ENCODE results near the gene ABCC4. TPM values are rescaled to one million over a fixed set of nuclear protein-coding genes. Genes with fewer than 3 reads are reported as not detected.

ABCC4 gene
- total RNA-seq, 6 experiments from 2014 or later, result 24.7 to 28.4 (median 26.0) TPM

- peaks cover 36% of the 10 kb centered on the region for H3K36me3 Mint-ChIP-seq (ENCODE audit: low read depth)
- H3K27me3 Mint-ChIP-seq (ENCODE audit: insufficient read depth), result peaks cover 2% of the 10 kb centered on the region
- TF ChIP-seq, protein P1, sequence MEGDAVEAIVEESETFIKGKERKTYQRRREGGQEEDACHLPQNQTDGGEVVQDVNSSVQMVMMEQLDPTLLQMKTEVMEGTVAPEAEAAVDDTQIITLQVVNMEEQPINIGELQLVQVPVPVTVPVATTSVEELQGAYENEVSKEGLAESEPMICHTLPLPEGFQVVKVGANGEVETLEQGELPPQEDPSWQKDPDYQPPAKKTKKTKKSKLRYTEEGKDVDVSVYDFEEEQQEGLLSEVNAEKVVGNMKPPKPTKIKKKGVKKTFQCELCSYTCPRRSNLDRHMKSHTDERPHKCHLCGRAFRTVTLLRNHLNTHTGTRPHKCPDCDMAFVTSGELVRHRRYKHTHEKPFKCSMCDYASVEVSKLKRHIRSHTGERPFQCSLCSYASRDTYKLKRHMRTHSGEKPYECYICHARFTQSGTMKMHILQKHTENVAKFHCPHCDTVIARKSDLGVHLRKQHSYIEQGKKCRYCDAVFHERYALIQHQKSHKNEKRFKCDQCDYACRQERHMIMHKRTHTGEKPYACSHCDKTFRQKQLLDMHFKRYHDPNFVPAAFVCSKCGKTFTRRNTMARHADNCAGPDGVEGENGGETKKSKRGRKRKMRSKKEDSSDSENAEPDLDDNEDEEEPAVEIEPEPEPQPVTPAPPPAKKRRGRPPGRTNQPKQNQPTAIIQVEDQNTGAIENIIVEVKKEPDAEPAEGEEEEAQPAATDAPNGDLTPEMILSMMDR (IDR thresholded peaks at IDR 0.05), result no peak
- no peak overlapping the region for H3K4me3 Mint-ChIP-seq
- no peak for DNase-seq
- H3K9me3 Mint-ChIP-seq, result 0 out of 2 replicates have a peak, but pooled peaks cover 4% of the 10 kb centered on the region
- peaks cover 29% of the 10 kb centered on the region for H3K4me1 Mint-ChIP-seq (ENCODE audit: low read depth)
- no peak overlapping the region for H3K27ac Mint-ChIP-seq
These were observed 189.6 kb downstream of the ABCC4 start for GRCh38 chr13:95111608-95112007.

DNA sequence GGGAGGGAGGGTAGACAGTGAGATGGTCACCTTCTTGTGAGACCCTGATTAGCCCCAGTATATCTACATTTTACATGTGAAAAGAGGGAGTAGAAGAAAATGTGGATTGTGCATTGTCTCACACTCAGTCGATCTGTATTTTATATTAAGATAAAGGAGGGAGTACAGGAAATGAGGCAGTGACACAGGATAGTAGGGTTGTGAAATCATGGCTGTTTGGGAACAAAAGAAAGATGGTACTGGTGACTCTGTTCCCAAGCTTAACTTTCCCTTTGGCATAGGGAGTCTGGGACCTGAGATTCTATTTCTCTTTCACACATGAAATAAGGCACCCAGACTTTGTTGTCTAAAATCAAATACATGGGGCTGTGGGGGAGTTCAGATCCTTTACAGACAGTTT lies 194.7 kb downstream of the ABCC4 start:
- Mint-ChIP-seq H3K9me3 (0 out of 2 replicates have a peak, but pooled peaks cover 4% of the 10 kb centered on the region), H3K27me3 (ENCODE audit: insufficient read depth) (peaks cover 2% of the 10 kb centered on the region), H3K36me3 (ENCODE audit: low read depth) (peaks cover 48% of the 10 kb centered on the region), H3K4me1 (ENCODE audit: low read depth) (peaks cover 9% of the 10 kb centered on the region), H3K27ac (no peak overlapping the region), H3K4me3 (no peak overlapping the region)
- TF ChIP-seq, protein P1 (IDR thresholded peaks at IDR 0.05), result no peak
- DNase-seq, result no peak

DNA sequence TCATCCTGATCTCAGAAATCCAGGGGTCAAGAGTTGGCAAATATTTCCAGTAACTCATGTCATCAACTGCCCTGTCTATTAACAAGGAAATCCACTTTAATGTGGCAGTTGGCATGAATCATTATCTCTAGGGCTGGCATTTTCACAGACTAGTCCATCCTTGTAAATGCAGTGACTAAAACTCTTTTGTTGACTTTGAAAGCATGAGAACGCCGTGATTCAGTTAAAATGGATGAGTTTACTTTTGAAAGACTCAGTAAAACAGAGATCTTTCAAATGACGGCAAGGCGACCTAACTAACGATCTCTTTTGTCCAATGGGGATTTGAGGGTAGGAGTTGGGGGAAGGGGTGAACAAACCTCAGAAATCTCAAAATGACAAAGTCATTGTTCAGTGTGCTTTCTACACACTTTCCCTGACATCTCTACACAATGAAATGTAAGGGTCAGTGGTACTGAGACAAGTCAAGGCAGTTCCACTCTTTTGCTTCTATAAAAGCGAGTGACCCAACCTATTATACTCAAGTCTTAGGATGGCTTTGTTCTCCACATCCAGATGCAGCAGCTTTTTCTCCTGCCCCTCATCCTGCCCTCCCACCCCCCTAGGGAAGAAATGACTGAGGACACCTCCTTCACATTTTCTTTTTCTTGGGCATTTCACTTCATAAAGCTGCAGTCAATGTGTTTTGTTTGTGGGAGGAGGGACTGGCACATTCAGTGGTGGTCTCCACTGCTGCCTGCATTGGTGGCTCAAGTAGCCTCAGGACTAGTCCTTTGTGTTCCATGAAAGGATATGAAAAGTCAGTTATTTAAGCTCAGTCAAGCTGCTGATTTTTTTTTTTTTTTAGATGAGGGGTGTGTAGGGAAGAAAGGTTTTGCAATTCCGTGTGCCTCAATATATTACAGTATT lies 200.5 kb downstream of the ABCC4 start:
- peak; percentile 96 for DNase-seq
- H3K27ac Mint-ChIP-seq, result peak overlapping the region; percentile 99

GRCh38 chr13:95099541-95099940 lies 201.7 kb downstream of the ABCC4 start:
- peak overlapping the region; percentile 99 for H3K27ac Mint-ChIP-seq

More for the DNA sequence above, 200.5 kb downstream of the ABCC4 start:
- TF ChIP-seq, protein P1 (IDR thresholded peaks at IDR 0.05), result no peak
- Mint-ChIP-seq H3K27me3 (ENCODE audit: insufficient read depth) (no peaks in the 10 kb centered on the region; the same call in 1 of the 2 replicates), H3K4me1 (ENCODE audit: low read depth) (peaks cover 32% of the 10 kb centered on the region), H3K9me3 (peaks cover 6% of the 10 kb centered on the region; the same call in 1 of the 2 replicates), H3K4me3 (peak overlapping the region; percentile 77), H3K36me3 (ENCODE audit: low read depth) (peaks cover 53% of the 10 kb centered on the region)

GRCh38 chr13:95098916-95099315 lies 202.3 kb downstream of the ABCC4 start:
- peaks cover 40% of the 10 kb centered on the region for H3K4me1 Mint-ChIP-seq (ENCODE audit: low read depth)
- H3K27ac Mint-ChIP-seq, result peak overlapping the region; percentile 29; the same call in 1 of the 2 replicates
- TF ChIP-seq, protein P1 (IDR thresholded peaks at IDR 0.05), result no peak
- H3K4me3 Mint-ChIP-seq, result peak overlapping the region; percentile 15; the same call in 1 of the 2 replicates
- peaks cover 1% of the 10 kb centered on the region; the same call in 1 of the 2 replicates for H3K27me3 Mint-ChIP-seq (ENCODE audit: insufficient read depth)
- DNase-seq, result no peak
- H3K36me3 Mint-ChIP-seq (ENCODE audit: low read depth), result peaks cover 53% of the 10 kb centered on the region
- peaks cover 6% of the 10 kb centered on the region; the same call in 1 of the 2 replicates for H3K9me3 Mint-ChIP-seq

More at GRCh38 chr13:95099541-95099940, 201.7 kb downstream of the ABCC4 start:
- peaks cover 35% of the 10 kb centered on the region for H3K4me1 Mint-ChIP-seq (ENCODE audit: low read depth)
- TF ChIP-seq, protein P1 (IDR thresholded peaks at IDR 0.05), result no peak
- H3K27me3 Mint-ChIP-seq (ENCODE audit: insufficient read depth), result no peaks in the 10 kb centered on the region; the same call in 1 of the 2 replicates
- H3K36me3 Mint-ChIP-seq (ENCODE audit: low read depth), result peaks cover 53% of the 10 kb centered on the region
- peak; percentile 53 for DNase-seq
- H3K4me3 Mint-ChIP-seq, result peak overlapping the region; percentile 77; the same call in 1 of the 2 replicates
- peaks cover 6% of the 10 kb centered on the region; the same call in 1 of the 2 replicates for H3K9me3 Mint-ChIP-seq

Data from HFFc6 (cell line).